NCI-H146 treated with DMSO at 0.1 percent for 48 hours (cell line): ENCODE results near the gene UBE2U.

Experiments used
- DNase-seq: peaks from one replicate; lab custom pipeline; 2025; ENCODE audit not compliant: unreplicated experiment; lab: John Stamatoyannopoulos, UW

Gene UBE2U

GRCh38 chr1:64290420-64290819, 87.0 kb downstream of the UBE2U start:
- DNase-seq: no peak

- no peak for DNase-seq
Observed at GRCh38 chr1:64291931-64292330, 88.5 kb downstream of the UBE2U start.

DNA sequence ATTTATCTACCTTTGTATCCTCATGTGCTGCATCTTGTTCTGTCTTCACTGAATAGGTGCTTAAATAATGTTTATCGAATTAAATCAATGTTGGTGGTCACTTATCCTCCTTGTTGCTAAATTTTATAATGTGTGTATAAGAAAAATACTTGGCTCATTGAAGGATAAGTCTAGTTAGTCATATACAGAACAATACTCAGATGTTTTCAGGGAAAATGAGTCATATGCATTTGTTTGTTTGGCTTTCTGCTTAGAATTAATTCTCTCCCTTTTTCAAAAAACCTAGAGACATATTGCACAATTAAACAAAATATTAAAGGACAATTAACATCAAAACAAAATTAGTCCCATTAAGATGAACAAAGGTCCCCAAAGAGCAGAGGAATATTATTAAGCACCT, 89.0 kb downstream of the UBE2U start:
- DNase-seq: no peak

DNA sequence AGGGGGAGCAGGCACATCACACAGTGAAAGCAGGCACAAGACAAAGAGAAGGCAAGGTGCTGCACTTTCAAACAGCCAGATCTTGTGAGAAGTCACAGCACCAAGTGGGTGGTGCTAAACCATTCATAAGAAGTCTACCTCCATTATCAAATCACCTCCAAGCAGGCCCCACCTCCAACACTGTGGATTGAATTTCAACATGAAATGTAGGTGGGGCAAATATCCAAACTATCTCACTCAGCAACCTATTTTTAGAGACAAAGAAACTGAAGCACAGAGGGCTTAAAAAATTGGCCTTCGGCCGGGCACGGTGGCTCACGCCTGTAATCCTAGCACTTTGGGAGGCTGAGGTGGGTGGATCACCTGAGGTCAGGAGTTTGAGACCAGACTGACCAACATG, 90.4 kb downstream of the UBE2U start:
- DNase-seq: no peak

DNA sequence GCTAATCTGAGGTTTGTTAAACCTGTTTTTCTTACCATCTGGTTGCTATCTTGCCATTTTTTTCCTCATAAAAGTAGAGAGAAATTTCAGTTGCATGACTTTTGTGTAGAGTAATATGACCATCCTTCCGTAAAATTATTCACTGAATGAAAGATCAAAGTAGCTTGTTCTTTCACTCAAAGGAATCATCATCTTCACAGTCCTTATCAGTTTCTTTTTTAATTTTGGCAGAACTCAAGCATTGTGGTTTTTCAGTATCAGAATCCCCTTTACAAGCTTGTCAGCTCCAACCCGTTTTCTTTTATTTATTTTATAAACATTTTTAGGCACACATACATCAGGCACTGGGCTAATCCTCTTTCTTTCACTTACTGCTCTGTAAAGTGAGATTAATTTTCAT, 91.7 kb downstream of the UBE2U start:
- no peak for DNase-seq

GRCh38 chr1:64295561-64295960, 92.1 kb downstream of the UBE2U start:
- DNase-seq: no peak

GRCh38 chr1:64296459-64296858, 93.0 kb downstream of the UBE2U start:
- no peak for DNase-seq

GRCh38 chr1:64302194-64302593, 98.8 kb downstream of the UBE2U start:
- DNase-seq: no peak

DNA sequence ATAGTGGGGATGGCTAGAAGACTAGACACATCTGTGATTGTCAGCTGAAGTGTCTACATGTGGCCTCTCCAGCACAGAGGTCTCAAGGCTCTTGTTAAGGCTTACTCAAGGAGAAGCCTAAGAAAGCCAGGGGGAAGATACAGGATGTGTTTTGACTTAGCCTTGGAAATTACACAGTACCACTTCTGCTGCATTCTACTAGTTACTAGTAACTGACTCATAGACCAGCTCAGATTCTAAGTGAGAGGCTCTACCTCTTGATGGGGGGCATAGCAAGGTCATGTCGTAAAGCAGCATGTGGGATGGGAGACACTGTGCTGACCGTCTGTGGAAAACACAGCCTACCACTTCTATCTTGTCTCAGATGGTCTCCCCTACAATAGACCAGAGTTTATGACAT, 99.5 kb downstream of the UBE2U start:
- DNase-seq: no peak

DNA sequence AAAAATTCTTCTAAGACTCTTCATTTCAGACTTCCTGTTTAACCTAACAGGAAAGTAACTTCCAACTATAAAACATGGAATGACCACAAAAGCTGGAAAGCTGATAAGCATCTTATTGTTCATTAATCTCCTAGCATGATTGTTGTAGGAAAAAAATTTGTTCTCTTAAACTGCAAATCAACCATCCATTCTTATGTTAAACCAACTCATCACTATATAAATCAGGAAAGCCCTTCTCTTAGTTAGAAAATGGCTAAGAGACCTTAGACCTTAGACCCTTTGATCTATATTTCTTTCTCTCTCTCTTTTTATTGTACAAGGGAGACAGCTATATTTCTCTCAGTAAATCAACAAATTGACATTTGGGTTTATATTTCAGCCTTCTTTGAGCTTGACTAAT, 101.4 kb downstream of the UBE2U start:
- DNase-seq: no peak

- no peak for DNase-seq
Observed at GRCh38 chr1:64308866-64309265, 105.4 kb downstream of the UBE2U start.

GRCh38 chr1:64309431-64309831, 106.0 kb downstream of the UBE2U start:
- DNase-seq: peak; percentile 15

DNA sequence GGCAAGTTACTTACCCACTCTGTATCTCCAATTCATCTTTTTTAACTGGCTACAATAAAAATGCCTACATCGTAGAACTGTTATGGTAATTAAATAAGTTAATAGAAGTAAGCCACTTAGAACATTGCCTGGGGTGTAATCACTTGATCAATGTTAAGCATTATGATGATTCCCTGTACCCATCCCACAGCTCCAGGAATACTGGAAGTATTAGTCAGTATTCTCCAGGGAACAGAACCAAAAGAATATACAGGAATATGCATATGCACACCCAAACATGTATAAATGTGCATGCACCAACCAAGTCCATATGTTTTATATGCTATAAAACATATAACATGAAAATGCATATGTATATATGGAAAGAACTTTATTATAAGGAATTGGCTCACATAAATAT, 107.3 kb downstream of the UBE2U start:
- DNase-seq: no peak

- DNase-seq: no peak
Observed at GRCh38 chr1:64312431-64312830, 109.0 kb downstream of the UBE2U start.

DNA sequence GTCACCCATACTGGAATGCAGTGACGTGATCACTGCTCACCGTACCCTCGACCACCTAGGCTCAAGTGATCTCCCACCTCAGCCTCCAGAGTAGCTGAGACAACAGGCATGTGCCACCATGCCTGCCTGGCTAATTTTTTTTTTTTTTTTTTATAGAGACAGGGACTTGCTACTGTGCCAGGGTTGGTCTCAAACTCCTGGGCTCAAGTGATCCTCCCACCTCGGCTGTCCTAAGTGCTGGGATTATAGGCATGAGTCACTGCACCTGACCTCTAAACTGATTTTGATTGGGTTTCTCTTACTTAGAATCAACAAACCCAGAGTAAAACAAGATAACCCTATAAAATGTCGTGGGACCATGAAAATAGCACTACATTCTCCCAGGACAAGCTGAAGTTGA, 112.0 kb downstream of the UBE2U start:
- DNase-seq: no peak
